ENCODE measurements around the gene ZNF579.
"Not testable (repeated sequence)": the region's sequence is repeated elsewhere in the genome, so short reads cannot be mapped to it uniquely, and the experiment has no call there.

- not testable (repeated sequence) for TF ChIP-seq CTCF (IDR thresholded peaks at IDR 0.05; ENCODE audit: insufficient read depth, low read depth, low read length); EZH2 (IDR thresholded peaks at IDR 0.05; ENCODE audit: insufficient read depth, low read length)
Observed at GRCh38 chr19:55569477-55569876, 11.2 kb downstream of the ZNF579 start.

All from astrocyte (in vitro differentiated cells and primary cell).